Activated T-cell treated with anti-CD3 and anti-CD28 coated beads, Interleukin-2, amount 50 U/mL, for 1 hour (primary cell): ENCODE results near the gene ASB1.

Source experiments
- DNase-seq: peaks from one replicate; pipeline ENCODE4 v3.0.0-alpha.2; 2020

The ASB1 gene

GRCh38 chr2:238426568-238427434, at the start of gene ASB1:
Gene ASB1, plus strand, starts transcription at chr2:238426927. Its CDS starts 144 bp downstream, at chr2:238427071.
- peak; percentile 85 for DNase-seq

- DNase-seq: no peak
Measured at GRCh38 chr2:238378230-238379095, 48.3 kb upstream of the ASB1 start.

- no peak for DNase-seq
Measured at GRCh38 chr2:238379096-238379810, 47.5 kb upstream of the ASB1 start.

- DNase-seq: no peak
Measured at GRCh38 chr2:238380336-238380735, 46.4 kb upstream of the ASB1 start.

GRCh38 chr2:238380785-238381184, 45.9 kb upstream of the ASB1 start:
- no peak for DNase-seq

- no peak for DNase-seq
Measured at GRCh38 chr2:238381341-238382115, 45.2 kb upstream of the ASB1 start.

GRCh38 chr2:238382381-238382781, 44.3 kb upstream of the ASB1 start:
- no peak for DNase-seq

- no peak for DNase-seq
Measured at GRCh38 chr2:238383135-238383534, 43.6 kb upstream of the ASB1 start.

GRCh38 chr2:238383743-238384380, 42.9 kb upstream of the ASB1 start:
- no peak for DNase-seq

- DNase-seq: no peak
Measured at GRCh38 chr2:238387332-238387731, 39.4 kb upstream of the ASB1 start.

- DNase-seq: no peak
Measured at GRCh38 chr2:238388794-238389193, 37.9 kb upstream of the ASB1 start.

GRCh38 chr2:238389988-238390589, 36.6 kb upstream of the ASB1 start:
- no peak for DNase-seq

- DNase-seq: no peak
Measured at GRCh38 chr2:238391042-238391689, 35.6 kb upstream of the ASB1 start.

- DNase-seq: no peak
Measured at GRCh38 chr2:238396663-238397062, 30.1 kb upstream of the ASB1 start.

GRCh38 chr2:238397356-238397755, 29.4 kb upstream of the ASB1 start:
- DNase-seq: no peak

GRCh38 chr2:238398577-238398976, 28.1 kb upstream of the ASB1 start:
- no peak for DNase-seq

- DNase-seq: no peak
Measured at GRCh38 chr2:238399094-238399493, 27.6 kb upstream of the ASB1 start.

- no peak for DNase-seq
Measured at GRCh38 chr2:238401551-238401950, 25.2 kb upstream of the ASB1 start.

- DNase-seq: no peak
Measured at GRCh38 chr2:238403632-238404405, 22.9 kb upstream of the ASB1 start.
